Breast epithelium (tissue), 3 donors: Measurements from ENCODE around the gene ERF.

Source experiments
- CTCF ChIP-seq, 3 donors: fragments of 450-650 bp; IDR thresholded peaks; one replicate each; pipeline ENCODE4 v1.5.1; 2016 to 2017; ENCODE audit warnings: antibody characterized with exemption in 3 of 3, mild to moderate bottlenecking in 3 of 3, moderate library complexity in 3 of 3
- POLR2A ChIP-seq: fragments of 450-650 bp; IDR thresholded peaks from one replicate; pipeline ENCODE4 v1.6.1; 2016; ENCODE audit warnings: antibody characterized with exemption, mild to moderate bottlenecking, moderate library complexity

- TF ChIP-seq CTCF (IDR thresholded peaks at IDR 0.05) (no peak), POLR2A (no peak)
Observed at GRCh38 chr19:42285541-42285941, 30.6 kb upstream of the ERF start.
